ENCODE measurements around the gene SPARCL1.

DNA sequence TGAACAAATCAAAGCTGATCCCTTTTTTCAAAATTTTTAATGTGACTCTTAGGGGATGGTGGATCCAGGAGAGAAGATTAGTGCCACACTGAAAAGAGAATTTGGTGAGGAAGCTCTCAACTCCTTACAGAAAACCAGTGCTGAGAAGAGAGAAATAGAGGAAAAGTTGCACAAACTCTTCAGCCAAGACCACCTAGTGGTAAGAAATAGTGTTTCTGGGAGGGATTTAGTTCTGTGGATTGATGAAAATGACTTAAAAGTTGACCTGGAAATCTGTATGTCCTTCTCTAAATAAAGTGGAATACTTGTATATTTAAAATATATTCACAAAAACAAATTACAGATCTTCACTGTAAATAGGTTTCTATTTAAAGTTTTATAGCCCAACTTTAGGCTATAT lies 77.6 kb downstream of the SPARCL1 start:
- TF ChIP-seq POLR2A (IDR thresholded peaks at IDR 0.05) = no peak
- TF ChIP-seq, protein P1, sequence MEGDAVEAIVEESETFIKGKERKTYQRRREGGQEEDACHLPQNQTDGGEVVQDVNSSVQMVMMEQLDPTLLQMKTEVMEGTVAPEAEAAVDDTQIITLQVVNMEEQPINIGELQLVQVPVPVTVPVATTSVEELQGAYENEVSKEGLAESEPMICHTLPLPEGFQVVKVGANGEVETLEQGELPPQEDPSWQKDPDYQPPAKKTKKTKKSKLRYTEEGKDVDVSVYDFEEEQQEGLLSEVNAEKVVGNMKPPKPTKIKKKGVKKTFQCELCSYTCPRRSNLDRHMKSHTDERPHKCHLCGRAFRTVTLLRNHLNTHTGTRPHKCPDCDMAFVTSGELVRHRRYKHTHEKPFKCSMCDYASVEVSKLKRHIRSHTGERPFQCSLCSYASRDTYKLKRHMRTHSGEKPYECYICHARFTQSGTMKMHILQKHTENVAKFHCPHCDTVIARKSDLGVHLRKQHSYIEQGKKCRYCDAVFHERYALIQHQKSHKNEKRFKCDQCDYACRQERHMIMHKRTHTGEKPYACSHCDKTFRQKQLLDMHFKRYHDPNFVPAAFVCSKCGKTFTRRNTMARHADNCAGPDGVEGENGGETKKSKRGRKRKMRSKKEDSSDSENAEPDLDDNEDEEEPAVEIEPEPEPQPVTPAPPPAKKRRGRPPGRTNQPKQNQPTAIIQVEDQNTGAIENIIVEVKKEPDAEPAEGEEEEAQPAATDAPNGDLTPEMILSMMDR (IDR thresholded peaks at IDR 0.05) = no peak
